ENCODE measurements around the gene ANXA10.

GRCh38 chr4:168131196-168131595, 38.9 kb downstream of the ANXA10 start:
- no peak for TF ChIP-seq CTCF (IDR thresholded peaks at IDR 0.05; ENCODE audit: extremely low read depth in 1 of 2, insufficient read depth in 1 of 2, low read depth in 1 of 2, low read length in 2 of 2)
- TF ChIP-seq MAX (IDR thresholded peaks at IDR 0.05; ENCODE audit: insufficient read depth, insufficient read length): no peak
- TF ChIP-seq JUN (IDR thresholded peaks at IDR 0.05; ENCODE audit: borderline replicate concordance, insufficient read depth, insufficient read length, low read depth): no peak
- no peak for TF ChIP-seq POLR2AphosphoS5 (IDR thresholded peaks at IDR 0.05; ENCODE audit: insufficient read depth, low read depth, low read length)
- TF ChIP-seq POLR2A (IDR thresholded peaks at IDR 0.05; ENCODE audit: low read depth, low read length): no peak
- TF ChIP-seq FOS (IDR thresholded peaks at IDR 0.05; ENCODE audit: borderline replicate concordance, insufficient read depth, low read length): no peak
- TF ChIP-seq EZH2 (IDR thresholded peaks at IDR 0.05; ENCODE audit: borderline replicate concordance, low read depth, low read length, severe bottlenecking): no peak
- TF ChIP-seq GATA2 (IDR thresholded peaks at IDR 0.05; ENCODE audit: insufficient read depth, insufficient read length, low read depth, low read length): no peak
- TF ChIP-seq MYC (IDR thresholded peaks at IDR 0.05; ENCODE audit: low read depth, low read length): no peak
